ENCODE results near the gene GNAQ. TPM values are rescaled to one million over a fixed set of nuclear protein-coding genes. Genes with fewer than 3 reads are reported as not detected.

GNAQ gene
- total RNA-seq, 1 experiment from 2014 or later = 0.51 TPM

DNA sequence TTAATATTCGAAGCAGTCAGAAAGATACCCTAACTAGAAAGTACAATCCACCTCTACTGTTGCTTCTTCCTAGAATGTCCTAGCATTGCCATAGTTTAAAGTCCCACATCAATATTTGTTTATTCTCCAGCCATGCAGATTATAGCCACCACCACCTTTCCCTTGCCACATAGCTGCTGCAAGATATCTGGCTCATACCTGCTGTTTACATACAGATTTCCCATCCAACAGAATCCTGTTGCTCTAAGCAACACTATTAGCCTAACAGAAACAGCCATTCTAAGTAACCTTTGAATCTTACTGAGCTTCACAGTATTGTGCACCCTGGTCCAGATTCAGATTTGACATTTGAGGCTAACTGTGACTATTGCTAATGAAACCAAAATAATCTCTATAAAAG lies 45.6 kb downstream of the GNAQ start:
- no peaks in the 10 kb centered on the region for H3K4me1 ChIP-seq (ENCODE audit: insufficient read depth, low read length)
- H2AFZ ChIP-seq (ENCODE audit: low read length) = no peak overlapping the region
- ChIA-PET POLR2A (ENCODE audit: unreplicated experiment) (no interaction called here), CTCF (no interaction called here)
- no peaks in the 10 kb centered on the region for H4K20me1 ChIP-seq (ENCODE audit: low read length)
- intact Hi-C loops (cut with micrococcal nuclease) = no loop called here
- H3K27me3 ChIP-seq (ENCODE audit: low read length) = no peaks in the 10 kb centered on the region
- H3K79me2 ChIP-seq (ENCODE audit: low read length) = no peaks in the 10 kb centered on the region
- H3K9me3 ChIP-seq (ENCODE audit: low read length) = no peaks in the 10 kb centered on the region
- no peak for DNase-seq
- no peak overlapping the region for H3K9ac ChIP-seq (ENCODE audit: low read length)
- H3K9me2 ChIP-seq (replicated peaks; ENCODE audit: low read length) = no peaks in the 10 kb centered on the region
- H3K4me3 ChIP-seq (ENCODE audit: low read length) = no peak overlapping the region
- BruUV-seq (replicated peaks) = no TSS peak
- no peak overlapping the region for H3K27ac ChIP-seq (ENCODE audit: low read length)
- no peaks in the 10 kb centered on the region for H3K36me3 ChIP-seq (ENCODE audit: low read depth, low read length)
- no peaks in the 10 kb centered on the region for H3F3A ChIP-seq (ENCODE audit: low read length, unreplicated experiment)
- H3K4me2 ChIP-seq (ENCODE audit: low read length) = no peak overlapping the region
- TF ChIP-seq EZH2 (IDR thresholded peaks at IDR 0.05; ENCODE audit: low read length, unreplicated experiment) (no peak), EZH2phosphoT487 (IDR thresholded peaks at IDR 0.05; ENCODE audit: borderline replicate concordance, low read length) (no peak), CTCF (conservative IDR thresholded peaks at IDR 0.05; ENCODE audit: low read depth, low read length) (no peak)
- no peak for ATAC-seq

GRCh38 chr9:77983320-77983662 lies 48.3 kb downstream of the GNAQ start:
- no peak for ATAC-seq
- Histone ChIP-seq H3K9me3 (ENCODE audit: low read length) (no peaks in the 10 kb centered on the region), H2AFZ (ENCODE audit: low read length) (no peak overlapping the region), H3K27me3 (ENCODE audit: low read length) (no peaks in the 10 kb centered on the region), H3K36me3 (ENCODE audit: low read depth, low read length) (no peaks in the 10 kb centered on the region), H3K4me3 (ENCODE audit: low read length) (no peak overlapping the region), H3K27ac (ENCODE audit: low read length) (no peak overlapping the region), H4K20me1 (ENCODE audit: low read length) (no peaks in the 10 kb centered on the region), H3K9ac (ENCODE audit: low read length) (no peak overlapping the region), H3K4me2 (ENCODE audit: low read length) (no peak overlapping the region), H3K79me2 (ENCODE audit: low read length) (no peaks in the 10 kb centered on the region), H3F3A (ENCODE audit: low read length, unreplicated experiment) (no peaks in the 10 kb centered on the region), H3K4me1 (ENCODE audit: insufficient read depth, low read length) (no peaks in the 10 kb centered on the region), H3K9me2 (replicated peaks; ENCODE audit: low read length) (no peaks in the 10 kb centered on the region)
- intact Hi-C loops (cut with micrococcal nuclease) = no loop called here
- no peak for DNase-seq
- CTCF ChIA-PET = no interaction called here
- POLR2A ChIA-PET (ENCODE audit: unreplicated experiment) = no interaction called here
- TF ChIP-seq EZH2phosphoT487 (IDR thresholded peaks at IDR 0.05; ENCODE audit: borderline replicate concordance, low read length) (no peak), CTCF (conservative IDR thresholded peaks at IDR 0.05; ENCODE audit: low read depth, low read length) (no peak), EZH2 (IDR thresholded peaks at IDR 0.05; ENCODE audit: low read length, unreplicated experiment) (no peak)
- BruUV-seq (replicated peaks) = no TSS peak

- Histone ChIP-seq H3K4me1 (ENCODE audit: insufficient read depth, low read length) (no peaks in the 10 kb centered on the region), H4K20me1 (ENCODE audit: low read length) (no peaks in the 10 kb centered on the region), H3K9ac (ENCODE audit: low read length) (no peak overlapping the region), H3K36me3 (ENCODE audit: low read depth, low read length) (no peaks in the 10 kb centered on the region), H3K4me2 (ENCODE audit: low read length) (no peak overlapping the region), H3K4me3 (ENCODE audit: low read length) (no peak overlapping the region), H3F3A (ENCODE audit: low read length, unreplicated experiment) (no peaks in the 10 kb centered on the region), H3K9me2 (replicated peaks; ENCODE audit: low read length) (no peaks in the 10 kb centered on the region), H2AFZ (ENCODE audit: low read length) (no peak overlapping the region), H3K79me2 (ENCODE audit: low read length) (no peaks in the 10 kb centered on the region), H3K27ac (ENCODE audit: low read length) (no peak overlapping the region), H3K27me3 (ENCODE audit: low read length) (no peaks in the 10 kb centered on the region), H3K9me3 (ENCODE audit: low read length) (no peaks in the 10 kb centered on the region)
- no TSS peak for BruUV-seq (replicated peaks)
- ATAC-seq (no peak), DNase-seq (no peak)
- intact Hi-C loops (cut with micrococcal nuclease) = no loop called here
- POLR2A ChIA-PET (ENCODE audit: unreplicated experiment) = no interaction called here
- TF ChIP-seq EZH2 (IDR thresholded peaks at IDR 0.05; ENCODE audit: low read length, unreplicated experiment) (no peak), EZH2phosphoT487 (IDR thresholded peaks at IDR 0.05; ENCODE audit: borderline replicate concordance, low read length) (no peak), CTCF (conservative IDR thresholded peaks at IDR 0.05; ENCODE audit: low read depth, low read length) (no peak)
- CTCF ChIA-PET = no interaction called here
Measured at GRCh38 chr9:77982581-77983319, 48.9 kb downstream of the GNAQ start.
